Loucy (cell line): ENCODE results near the gene CTNND2.

ENCODE experiments used
- EZH2phosphoT487 ChIP-seq: fragments of 200-600 bp; IDR thresholded peaks from 2 replicates; pipeline ENCODE4 v1.6.1; 2018; ENCODE audit warnings: antibody characterized with exemption, mild to moderate bottlenecking, moderate library complexity, borderline replicate concordance
- TF ChIP-seq, protein P1 (sequence below): fragments of 200-600 bp; sonication (generic); conservative IDR thresholded peaks from 2 replicates; pipeline ENCODE4 v1.5.1; 2014; ENCODE audit warnings: mild to moderate bottlenecking, antibody characterized with exemption, low read length

DNA sequence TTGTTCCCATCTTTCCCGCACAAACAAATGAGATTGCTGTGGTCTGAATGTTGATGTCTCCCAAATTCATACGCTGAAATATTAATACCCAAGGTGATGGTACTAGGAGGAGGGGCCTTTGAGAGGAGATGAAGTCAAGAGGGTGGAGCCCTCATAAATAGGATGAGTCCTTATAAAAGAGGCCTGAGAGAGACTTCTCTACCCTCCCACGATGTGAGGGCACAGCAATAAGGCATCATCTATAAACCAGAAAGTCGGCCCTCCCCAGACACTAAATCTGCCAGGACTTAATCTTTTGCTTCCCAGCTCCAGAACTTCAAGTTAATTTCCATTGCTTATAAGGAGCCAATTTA is 170.4 kb downstream of the CTNND2 start:
- TF ChIP-seq, protein P1, sequence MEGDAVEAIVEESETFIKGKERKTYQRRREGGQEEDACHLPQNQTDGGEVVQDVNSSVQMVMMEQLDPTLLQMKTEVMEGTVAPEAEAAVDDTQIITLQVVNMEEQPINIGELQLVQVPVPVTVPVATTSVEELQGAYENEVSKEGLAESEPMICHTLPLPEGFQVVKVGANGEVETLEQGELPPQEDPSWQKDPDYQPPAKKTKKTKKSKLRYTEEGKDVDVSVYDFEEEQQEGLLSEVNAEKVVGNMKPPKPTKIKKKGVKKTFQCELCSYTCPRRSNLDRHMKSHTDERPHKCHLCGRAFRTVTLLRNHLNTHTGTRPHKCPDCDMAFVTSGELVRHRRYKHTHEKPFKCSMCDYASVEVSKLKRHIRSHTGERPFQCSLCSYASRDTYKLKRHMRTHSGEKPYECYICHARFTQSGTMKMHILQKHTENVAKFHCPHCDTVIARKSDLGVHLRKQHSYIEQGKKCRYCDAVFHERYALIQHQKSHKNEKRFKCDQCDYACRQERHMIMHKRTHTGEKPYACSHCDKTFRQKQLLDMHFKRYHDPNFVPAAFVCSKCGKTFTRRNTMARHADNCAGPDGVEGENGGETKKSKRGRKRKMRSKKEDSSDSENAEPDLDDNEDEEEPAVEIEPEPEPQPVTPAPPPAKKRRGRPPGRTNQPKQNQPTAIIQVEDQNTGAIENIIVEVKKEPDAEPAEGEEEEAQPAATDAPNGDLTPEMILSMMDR = no peak
- no peak for TF ChIP-seq EZH2phosphoT487
